Activated CD8-positive, alpha-beta memory T cell treated with anti-CD3 and anti-CD28 coated beads for 4 hours (primary cell): ENCODE data around the gene ATP23.

Experiments
- DNase-seq, 2 donors: peaks; one replicate each; pipeline ENCODE4 v3.0.0-alpha.2; 2020; ENCODE audit warnings: low read depth in 2 of 2

The ATP23 gene

DNA sequence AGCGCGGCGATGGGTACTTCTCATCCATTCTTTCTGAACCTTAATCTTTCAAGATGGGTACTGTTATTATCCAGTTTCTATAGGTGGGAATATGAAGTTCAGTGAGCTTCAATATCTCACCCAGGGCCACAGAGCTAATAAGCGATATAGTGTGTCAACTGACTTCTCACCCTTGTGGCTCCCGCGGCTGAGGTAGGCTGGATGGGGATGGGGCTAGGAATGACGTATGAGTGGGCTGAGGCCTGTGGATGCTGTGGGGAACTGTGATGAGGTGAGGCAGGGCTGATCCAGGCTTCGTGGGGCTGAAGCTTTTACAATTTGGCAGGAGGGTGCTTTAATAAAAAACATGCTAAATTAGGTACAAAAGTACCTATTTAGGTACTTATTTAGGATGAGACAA, 32.9 kb upstream of the ATP23 start:
- no peak for DNase-seq

DNA sequence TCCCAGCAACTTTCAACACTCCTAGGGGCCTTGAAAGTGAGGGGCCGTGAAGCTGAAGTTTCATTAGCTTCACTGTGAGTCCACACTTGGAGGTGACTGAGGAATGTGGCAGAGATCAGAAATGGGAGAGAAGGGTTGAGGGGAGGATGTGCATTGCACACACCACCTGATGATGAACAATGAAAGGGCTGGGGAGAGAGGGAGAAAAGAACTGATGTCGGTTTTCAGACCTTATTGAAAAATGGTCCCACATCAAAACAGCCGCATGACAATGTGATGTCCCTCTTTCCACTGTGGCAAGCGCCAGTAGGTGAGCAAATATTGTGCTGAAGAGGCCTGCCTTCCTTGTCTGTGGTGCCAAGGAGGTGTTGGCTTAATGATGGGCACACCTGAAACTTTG, 32.3 kb upstream of the ATP23 start:
- no peak for DNase-seq

- no peak for DNase-seq
Measured at GRCh38 chr12:57909611-57910010, 31.8 kb upstream of the ATP23 start.

DNA sequence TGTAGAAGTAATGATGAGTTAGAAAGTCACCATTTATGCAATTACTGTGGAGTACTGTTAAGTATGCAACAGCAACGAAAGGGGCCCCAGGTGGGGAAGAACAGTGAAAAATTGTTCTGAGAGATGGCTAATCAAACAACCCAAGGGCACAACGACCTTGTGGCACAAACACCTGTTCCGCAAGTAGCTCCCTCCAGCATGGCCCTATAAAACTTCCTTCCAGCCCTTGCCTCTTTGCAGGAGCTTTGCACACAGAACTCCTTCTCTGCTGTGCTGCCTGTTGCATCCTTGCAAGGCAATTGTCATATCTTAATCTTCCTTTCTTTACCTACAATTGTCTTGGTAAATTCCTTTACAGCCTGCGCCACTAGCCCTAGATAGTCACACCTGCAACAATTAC, 23.2 kb upstream of the ATP23 start:
- no peak for DNase-seq

DNA sequence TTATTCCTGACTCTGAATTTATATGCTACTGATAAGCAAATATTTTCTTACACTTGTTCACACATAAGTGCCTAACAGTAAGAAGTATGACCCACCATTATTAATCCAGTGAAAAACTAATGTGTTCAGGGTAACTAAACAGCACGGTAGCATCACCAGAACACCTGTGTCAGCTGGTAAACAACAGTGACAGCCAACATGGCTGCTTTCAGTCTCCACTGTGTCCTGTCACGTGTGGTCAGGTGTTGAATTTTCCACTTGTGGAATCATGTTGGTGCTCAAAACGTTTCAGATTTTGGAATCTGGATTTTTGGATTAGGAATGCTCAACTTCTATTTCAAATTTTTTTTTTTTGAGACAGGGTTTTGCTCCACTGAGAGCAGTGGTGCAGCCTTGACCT, 14.3 kb upstream of the ATP23 start:
- DNase-seq: no peak

- DNase-seq: no peak
Measured at GRCh38 chr12:57929092-57929830, 12.1 kb upstream of the ATP23 start.

GRCh38 chr12:57934819-57935218, 6.5 kb upstream of the ATP23 start:
- DNase-seq: no peak

- no peak for DNase-seq
Measured at GRCh38 chr12:57935331-57935730, 6.0 kb upstream of the ATP23 start.

DNA sequence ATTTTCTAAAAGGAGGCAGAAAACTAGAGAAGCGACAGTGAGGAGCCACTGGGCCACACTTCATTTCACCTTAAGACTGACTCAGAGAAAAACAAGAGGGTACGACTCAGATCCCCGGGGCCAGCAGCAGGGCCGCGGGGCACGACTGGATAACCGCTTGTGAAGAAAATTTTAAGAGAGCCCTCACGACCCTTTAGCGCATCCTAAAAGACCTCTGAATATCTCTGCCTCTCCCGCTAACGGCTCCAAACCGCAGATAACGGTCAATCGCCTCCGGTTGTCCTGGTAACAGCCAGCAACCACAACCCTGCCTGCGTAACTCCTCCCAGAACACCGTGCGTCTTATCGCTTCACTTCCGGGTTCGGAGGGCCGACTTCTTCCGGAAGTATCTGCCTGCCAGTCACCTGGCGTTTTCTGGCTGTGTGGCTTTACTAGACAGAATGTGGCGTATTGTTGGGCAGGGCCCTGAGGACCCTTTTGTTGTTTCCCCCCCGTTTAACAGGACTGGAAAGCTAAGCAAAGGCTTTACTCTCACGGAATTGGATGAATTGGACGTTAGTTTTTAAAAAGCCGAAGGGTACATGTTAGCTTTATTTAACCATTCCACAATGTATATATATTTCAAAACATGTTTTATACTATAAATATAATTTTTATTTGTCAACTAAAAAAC, 5.4 kb upstream of the ATP23 start:
- peak; percentile 83 to 89 for DNase-seq

GRCh38 chr12:57936513-57936883, 4.9 kb upstream of the ATP23 start:
- no peak for DNase-seq

GRCh38 chr12:57939291-57939690, 2.1 kb upstream of the ATP23 start:
- DNase-seq: no peak

DNA sequence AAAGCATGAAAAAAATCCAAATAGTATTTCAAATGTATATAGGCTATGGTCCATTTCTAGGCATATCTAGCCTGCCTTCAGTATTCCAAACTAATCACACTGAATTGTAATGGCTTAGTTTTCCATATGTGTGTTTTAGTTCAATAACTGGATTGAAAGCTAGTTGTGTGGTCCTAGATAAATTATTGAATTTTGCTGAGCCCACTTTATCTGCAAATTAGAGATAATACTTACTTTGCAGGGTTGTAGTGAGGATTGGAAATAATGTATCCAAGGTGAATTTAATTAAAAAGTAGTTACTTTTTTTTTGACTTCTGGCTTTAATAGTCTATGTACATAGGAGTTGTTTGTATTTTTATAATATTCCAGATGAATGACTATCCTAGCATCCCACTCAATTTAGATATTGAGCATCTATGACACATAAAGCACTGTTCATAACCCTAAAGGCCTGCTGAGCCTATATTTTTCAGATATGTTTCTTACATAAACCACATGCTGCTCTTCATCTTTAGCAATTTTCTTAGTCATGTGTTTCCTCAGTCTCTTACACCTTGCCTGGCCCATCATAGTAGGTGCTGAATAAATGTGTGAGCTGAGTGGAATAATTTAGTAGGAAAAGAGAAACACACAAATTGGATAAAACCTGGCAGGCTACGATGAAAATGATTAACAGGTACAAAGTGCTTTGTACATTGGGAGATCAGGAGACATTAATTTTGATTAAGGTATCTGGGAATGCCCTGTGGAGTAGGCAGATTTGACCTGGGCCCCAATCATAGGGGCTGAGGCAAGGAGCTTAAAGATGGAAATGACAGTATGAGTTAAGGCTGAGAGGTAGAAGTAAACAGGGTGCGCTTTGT, 1.1 kb upstream of the ATP23 start:
- DNase-seq: no peak

DNA sequence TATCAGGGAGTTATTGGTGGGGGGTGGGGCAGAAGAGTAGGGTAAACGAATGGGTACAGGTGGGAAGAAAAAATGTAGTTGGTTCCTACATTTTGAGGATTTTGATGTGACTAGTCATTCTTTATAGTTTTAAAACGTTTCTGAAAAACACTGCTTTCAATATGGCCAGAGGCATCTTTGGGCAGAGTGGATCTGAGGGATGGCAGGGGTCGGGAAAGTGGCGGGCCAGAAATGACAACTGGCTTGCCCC, 527 bp upstream of the ATP23 start:
- DNase-seq: no peak

DNA sequence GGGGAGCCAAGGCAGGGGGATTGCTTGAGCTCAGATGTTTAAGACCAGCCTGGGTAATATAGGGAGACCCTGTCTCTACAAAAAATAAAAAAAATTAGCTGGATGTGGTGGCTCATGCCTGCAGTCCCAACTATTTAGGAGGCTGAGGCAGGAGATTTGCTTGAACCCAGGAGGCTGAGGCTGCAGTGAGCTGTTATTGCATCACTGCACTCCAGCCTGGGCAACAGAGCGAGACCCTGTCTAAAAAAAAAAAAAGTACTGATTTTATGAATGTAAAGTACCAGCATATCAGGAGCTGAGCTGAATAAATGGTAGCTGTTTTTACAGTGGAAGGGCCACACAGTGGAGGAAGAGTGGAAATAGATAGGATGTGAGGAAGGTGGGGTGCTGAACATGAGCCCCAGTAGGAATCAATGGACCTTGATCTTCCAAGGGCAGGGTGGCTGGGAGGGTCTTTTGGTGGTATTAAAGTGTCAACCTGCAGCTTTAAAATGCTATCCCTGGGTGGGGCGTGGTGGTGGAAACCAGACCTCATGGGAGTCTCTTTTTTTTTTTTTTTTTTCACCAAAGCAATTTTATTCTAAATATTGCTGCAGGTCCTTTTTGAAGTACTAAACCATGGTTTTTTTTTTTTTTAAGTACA, 2.2 kb downstream of the ATP23 start:
- DNase-seq: no peak

DNA sequence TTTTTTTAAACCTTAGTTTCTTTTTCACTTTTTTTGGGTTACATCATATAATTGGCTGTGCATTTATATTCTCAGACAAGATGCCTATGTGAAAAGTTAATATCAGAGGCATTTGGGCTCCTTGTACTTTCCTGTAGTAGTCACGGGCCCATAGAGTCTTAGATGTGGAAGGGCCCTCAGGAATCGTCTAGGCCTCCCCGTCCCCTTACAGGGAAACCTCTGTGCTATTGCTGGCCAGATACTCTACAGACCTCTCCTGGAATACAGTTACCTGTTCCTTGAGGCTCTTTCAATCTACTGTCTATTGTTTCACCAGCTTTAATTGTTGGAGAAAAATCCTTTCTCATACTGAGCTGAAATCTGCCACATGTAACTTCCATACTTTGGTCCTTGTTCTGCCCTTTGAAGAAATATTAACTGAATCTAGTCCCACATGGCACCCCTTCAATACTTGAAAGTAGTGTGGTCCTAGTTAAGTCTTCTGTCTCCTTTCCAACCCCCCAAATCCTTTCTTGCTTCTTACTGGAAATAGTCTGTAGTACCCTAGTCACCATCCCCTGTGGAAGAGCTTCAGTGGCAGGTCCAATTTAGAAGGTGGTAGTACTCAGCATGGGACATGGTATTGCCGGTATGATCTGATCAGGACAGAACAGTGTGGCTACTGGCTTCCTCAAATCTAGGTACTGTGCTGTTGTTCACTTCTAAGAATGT, 3.1 kb downstream of the ATP23 start:
- no peak for DNase-seq

- no peak for DNase-seq
Measured at GRCh38 chr12:57952766-57953165, 11.4 kb downstream of the ATP23 start.

- no peak for DNase-seq
Measured at GRCh38 chr12:57954768-57955167, 13.4 kb downstream of the ATP23 start.

- no peak for DNase-seq
Measured at GRCh38 chr12:57958061-57958657, 16.8 kb downstream of the ATP23 start.

GRCh38 chr12:57964421-57964820, 23.1 kb downstream of the ATP23 start:
- DNase-seq: no peak

DNA sequence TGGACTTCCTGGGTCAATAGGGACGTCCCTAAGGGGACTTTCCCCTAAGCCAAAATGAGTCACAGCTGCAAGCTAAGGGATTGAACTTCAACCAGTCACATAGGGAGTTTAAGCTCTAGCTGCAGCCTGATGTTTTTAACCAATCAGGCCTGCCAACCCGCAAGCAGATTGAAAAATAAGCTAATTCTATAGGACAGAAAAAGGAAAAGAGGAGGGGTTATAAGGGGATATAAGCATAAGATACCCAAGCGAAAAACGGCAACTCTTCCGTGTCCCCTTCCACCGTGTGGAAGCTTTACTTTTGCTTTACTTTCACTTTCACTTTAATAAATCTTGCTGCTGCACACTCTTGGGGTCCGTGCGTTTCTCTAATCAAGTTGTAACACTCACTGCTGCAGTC, 24.4 kb downstream of the ATP23 start:
- DNase-seq: no peak

GRCh38 chr12:57966536-57966935, 25.2 kb downstream of the ATP23 start:
- DNase-seq: no peak
